ENCODE data around the gene DHRS4L2.
"Not testable (repeated sequence)": the region's sequence is repeated elsewhere in the genome, so short reads cannot be mapped to it uniquely, and the experiment has no call there.

The DHRS4L2 gene

GRCh38 chr14:23969481-23970282 is 19.0 kb upstream of the DHRS4L2 start:
- intact Hi-C loops (cut with DNase I): not testable (repeated sequence)
- peak in 39 of 42 donors; percentile 26 to 88 (median 59) for DNase-seq

DNA sequence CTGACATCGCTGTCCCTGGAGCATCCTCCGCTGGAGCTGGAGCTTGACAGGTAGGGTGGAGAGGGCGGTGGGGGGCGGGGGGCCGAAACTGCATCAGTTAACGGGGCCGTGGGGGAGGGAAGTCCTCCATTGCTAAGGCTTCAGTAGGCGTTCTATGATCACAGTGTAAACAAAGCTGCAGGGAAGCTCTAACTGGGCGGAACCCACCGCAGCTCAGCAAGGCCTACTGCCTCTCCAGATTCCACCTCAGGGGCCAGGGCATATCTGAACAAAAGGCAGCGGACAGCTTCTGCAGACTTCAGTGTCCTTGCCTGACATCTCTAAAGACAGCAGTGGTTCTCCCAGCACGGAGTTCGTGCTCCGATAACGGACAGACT is 18.5 kb upstream of the DHRS4L2 start:
- intact Hi-C loops (cut with DNase I); DNase-seq: not testable (repeated sequence)

DNA sequence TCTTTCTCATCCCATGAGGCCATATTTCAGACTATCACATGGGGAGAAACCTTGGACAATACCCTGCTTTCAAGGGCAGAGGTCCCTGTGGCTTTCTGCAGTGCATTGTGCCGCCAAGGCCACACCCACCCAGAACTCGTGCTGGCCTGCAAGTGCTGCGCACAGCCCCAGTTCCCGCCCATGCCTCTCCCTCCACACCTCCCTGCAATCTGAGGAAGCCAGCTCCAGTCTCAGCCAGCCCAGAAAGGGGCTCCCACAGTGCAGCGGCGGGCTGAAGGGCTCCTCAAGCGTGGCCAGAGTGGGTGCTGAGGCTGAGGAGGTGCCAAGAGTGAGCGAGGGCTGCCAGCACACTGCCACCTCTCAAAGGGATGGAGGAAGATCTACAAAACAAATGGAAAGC is 15.6 kb upstream of the DHRS4L2 start:
- DNase-seq; intact Hi-C loops (cut with DNase I): not testable (repeated sequence)

DNA sequence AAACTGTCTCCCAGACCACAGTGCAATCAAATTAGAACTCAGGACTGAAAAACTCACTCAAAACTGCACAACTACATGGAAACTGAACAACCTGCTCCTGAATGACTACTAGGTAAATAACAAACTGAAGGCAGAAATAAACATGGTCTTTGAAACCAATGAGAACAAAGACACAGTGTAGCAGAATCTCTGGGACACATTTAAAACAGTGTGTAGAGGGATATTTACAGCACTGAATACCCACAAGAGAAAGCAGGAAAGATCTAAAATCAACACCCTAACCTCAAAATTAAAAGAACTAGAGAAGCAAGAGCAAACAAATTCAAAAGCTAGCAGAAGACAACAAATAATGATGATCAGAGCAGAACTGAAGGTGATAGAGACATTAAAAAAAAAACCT is 14.7 kb upstream of the DHRS4L2 start:
- not testable (repeated sequence) for DNase-seq
- intact Hi-C loops (cut with DNase I): loop anchor here (2.0 kb wide), 1 partner anchor 41 kb away; no protein-coding TSS in a partner anchor

DNA sequence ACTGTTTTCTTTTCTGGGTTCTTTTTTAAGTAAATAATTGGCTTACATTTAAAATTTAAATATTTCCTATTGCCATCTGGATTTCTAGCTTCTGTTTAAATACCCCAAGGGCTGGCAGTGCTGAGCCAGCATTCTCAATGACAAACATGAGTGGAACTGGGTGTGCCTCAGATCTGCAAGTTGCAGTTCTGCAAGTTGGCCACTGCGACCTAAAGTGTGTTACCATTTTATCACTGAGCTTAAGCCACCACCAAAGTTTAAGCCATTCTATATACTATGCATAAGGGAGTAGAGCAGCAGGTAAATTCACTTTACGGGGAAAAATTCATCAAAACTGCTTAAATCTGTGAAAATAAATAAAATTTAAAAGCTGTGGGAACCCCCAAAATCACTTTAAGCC is 11.5 kb upstream of the DHRS4L2 start:
- DNase-seq; intact Hi-C loops (cut with DNase I): not testable (repeated sequence)

DNA sequence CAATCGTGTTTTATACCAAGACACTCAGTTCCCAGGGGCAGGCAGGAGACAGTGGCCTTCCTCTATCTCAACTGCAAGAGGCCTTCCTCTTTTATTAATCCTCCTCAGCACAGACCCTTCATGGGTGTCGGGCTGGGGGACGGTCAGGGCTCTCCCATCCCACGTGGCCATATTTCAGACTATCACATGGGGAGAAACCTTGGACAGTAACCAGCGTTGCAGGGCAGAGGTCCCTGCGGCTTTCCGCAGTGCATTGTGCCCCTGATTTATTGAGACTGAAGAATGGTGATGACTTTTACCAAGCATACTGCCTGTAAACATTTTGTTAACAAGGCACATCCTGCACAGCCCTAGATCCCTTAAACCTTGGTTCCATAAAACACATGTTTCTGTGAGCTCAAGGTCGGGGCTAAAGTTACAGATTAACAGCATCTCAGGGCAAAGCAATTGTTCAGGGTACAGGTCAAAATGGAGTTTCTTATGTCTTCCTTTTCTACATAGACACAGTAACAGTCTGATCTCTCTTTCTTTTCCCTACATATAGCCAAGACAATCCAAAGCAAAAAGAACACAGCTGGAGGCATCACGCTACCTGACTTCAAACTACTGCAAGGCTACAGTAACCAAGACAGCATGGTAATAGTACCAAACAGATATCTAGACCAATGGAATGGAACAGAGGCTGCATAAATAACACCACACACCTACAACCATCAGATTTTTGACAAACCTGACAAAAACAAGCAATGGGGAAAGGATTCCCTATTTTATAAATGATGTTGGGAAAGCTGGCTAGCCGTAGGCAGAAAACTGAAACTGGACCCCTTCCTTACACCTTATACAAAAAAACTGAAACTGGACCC is 6.5 kb upstream of the DHRS4L2 start:
- intact Hi-C loops (cut with DNase I); DNase-seq: not testable (repeated sequence)

DNA sequence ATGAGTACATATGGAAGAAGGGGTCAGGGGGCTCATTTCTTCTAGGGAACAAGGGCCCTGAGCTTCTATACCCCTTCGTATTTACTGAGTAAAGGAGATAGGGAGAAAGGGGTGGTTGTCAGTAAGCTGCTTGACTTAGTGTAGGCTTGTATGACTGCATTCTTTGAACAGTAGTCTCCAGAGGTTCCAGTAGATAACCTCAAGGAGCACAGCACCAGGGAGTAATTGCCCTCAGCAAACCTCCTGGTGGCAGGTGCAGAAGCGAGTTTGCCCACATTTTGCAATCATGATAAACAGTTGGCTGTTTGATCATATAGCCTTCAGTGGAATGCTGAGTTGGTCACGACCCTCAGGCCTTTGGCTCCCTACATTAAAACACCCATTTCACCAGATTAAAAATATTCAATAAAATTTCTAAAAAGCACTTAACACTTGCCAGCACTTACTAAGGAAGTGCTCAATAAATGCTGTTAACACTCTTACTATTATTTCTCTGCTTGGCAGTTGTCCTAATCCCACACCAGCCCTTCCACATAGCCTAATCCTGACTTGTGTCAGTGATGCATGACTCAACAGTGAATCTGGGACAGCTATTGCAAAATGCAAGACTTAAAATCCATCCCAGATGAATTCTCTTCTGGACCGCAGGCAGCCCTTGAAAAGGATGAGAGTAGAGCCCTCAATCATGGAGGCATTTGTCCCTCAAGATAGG is 3.7 kb upstream of the DHRS4L2 start:
- DNase-seq: peak in 3 of 42 donors; percentile 25 to 48 (median 47)
- intact Hi-C loops (cut with DNase I): no loop called here

DNA sequence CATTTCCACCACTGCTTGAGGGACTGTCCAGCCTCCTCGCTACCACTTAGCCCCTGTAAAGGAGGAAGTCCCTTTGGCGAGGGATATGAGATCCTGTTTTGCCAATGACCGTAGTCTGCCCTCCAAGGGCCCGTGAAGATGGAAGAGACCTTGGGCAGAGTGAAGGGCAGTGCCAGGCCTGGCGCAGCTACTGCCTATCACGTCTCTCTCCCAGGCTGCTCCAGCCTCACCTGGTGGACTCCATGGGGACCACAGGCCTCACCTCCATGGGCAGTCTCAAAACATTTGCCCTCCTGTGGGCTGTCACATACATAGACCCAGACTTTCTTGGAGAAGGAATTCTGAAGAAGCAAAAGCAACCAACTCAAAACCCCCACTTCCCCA is 514 bp upstream of the DHRS4L2 start:
- intact Hi-C loops (cut with DNase I); DNase-seq: not testable (repeated sequence)

GRCh38 chr14:23989734-23990445 is 1.2 kb downstream of the DHRS4L2 start:
- intact Hi-C loops (cut with DNase I): not testable (repeated sequence)
- DNase-seq: peak; percentile 21 to 90 (median 68)

DNA sequence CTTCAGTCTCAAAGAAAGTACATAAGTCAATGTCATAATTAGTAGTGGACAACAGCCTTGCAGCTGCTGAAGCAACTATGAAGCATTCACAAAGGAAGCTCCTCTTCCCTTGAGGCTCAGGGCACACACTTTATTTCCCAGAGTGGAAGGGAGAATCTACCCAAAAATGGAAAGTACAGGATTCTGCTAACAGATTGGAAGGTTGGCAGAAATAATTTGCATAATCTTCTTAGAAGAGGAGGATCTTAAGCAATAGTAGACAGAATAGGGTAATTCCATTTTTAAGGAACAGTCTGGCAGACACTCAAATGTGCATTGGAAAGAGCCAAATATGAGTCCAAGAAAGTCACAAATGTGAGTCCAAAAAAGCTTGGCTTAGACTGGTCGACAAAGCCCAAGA is 2.2 kb downstream of the DHRS4L2 start:
- intact Hi-C loops (cut with DNase I); DNase-seq: not testable (repeated sequence)

GRCh38 chr14:23993042-23993441 is 4.3 kb downstream of the DHRS4L2 start:
- intact Hi-C loops (cut with DNase I); DNase-seq: not testable (repeated sequence)

GRCh38 chr14:23996009-23996408 is 7.3 kb downstream of the DHRS4L2 start:
- intact Hi-C loops (cut with DNase I); DNase-seq: not testable (repeated sequence)

- DNase-seq; intact Hi-C loops (cut with DNase I): not testable (repeated sequence)
Observed at GRCh38 chr14:23996825-23997224, 8.1 kb downstream of the DHRS4L2 start.

DNA sequence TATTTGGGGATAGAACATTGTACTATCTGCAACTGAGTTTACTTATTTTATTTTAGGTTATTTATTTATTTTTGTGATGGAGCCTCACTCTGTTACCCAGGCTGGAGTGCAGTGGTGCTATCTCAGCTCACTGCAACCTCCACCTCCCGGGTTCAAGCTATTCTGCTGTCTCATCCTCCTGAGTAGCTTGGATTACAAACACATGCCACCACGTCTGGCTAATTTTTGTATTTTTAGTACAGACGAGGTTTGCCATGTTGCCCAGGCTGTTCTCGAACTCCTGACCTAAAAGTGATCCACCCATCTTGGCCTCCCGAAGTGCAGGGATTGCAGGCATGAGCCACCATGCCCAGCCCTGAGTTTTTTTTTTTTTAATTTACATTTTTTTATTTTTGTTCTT is 10.9 kb downstream of the DHRS4L2 start:
- intact Hi-C loops (cut with DNase I); DNase-seq: not testable (repeated sequence)

- DNase-seq; intact Hi-C loops (cut with DNase I): not testable (repeated sequence)
Observed at GRCh38 chr14:24001078-24001477, 12.3 kb downstream of the DHRS4L2 start.

DNA sequence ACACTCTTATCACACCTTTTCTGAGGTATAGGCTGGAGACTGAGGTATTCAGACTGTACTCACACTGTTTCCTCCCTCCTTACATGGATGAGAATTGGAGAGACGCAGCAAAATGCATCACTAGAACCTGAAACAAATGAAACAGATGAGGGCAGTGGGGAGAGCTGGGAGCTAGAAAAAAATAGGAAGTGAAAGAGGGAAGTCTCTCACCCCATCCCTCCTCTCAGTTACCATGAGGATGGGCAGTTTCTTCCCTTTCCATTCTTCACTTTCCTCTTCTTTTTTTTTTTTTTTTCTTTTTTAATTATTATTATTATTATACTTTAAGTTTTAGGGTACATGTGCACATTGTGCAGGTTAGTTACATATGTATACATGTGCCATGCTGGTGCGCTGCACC is 12.9 kb downstream of the DHRS4L2 start:
- intact Hi-C loops (cut with DNase I); DNase-seq: not testable (repeated sequence)

DNA sequence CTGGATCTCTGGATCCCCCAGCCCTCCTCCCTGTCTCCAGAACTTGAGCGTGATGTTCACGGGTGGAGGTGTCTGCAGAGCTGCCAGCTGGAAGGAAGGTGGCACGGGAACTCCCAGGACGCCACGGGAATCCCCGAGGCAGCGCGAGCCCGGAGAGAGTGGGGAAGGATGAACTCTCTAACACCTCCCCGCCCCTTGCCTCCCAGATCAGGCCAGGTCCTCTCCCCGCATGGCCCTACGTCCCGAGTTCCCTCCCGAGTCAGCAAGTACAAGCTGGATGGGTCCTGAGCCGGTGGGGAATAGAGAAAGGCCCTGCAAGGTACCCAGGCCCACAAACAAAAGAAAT is 17.7 kb downstream of the DHRS4L2 start:
- intact Hi-C loops (cut with DNase I); DNase-seq: not testable (repeated sequence)

DNA sequence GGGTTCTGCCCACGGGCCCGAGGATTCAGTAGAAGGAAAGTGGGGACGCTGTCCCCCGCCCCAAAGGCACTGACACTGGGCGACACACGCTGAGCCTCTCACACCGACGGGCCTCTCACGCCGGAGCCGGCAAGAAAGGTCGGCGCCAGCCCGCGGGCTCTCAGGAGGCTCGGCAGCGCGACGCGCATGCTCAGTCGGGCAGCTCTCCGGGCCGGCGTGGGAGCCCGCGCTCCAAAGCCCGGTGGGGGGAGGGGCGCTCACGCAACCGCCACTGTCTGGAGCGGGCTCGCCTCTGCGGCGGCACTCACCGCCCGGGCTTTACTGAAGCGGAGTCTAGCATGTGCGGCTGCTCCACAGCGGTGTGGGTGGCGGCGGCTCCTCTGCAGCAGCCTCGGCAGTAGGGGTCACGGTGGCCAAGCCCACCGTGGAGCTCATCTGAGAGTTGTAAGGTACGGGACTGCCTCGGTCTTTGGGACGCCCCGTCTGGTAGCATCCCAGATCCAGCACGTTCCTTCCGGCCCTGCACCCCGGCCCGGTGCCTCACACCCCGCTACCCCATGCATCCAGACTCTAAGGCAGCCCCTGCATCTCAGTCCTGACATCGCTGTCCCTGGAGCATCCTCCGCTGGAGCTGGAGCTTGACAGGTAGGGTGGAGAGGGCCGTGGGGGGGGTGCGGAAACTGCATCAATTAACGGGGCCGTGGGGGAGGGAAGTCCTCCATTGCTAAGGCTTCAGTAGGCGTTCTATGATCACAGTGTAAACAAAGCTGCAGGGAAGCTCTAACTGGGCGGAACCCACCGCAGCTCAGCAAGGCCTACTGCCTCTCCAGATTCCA is 18.3 kb downstream of the DHRS4L2 start:
- intact Hi-C loops (cut with DNase I): not testable (repeated sequence)
- peak in 40 of 42 donors; percentile 26 to 86 (median 70) for DNase-seq

Data from head of caudate nucleus (tissue), 42 donors.